ENCODE measurements around the gene ANXA11. TPM values are rescaled to one million over a fixed set of nuclear protein-coding genes. Genes with fewer than 3 reads are reported as not detected.

The ANXA11 gene
- total and polyA plus RNA-seq, 9 of the 15 experiments (the other 6 are each of a cell fraction or from before 2014, with no cell fraction given): 43.6 to 212 (median 109) TPM

GRCh38 chr10:80150172-80150571 lies 55.2 kb downstream of the ANXA11 start:
- no peak overlapping the region for H2AFZ ChIP-seq (ENCODE audit: low read depth, low read length)
- H3K27ac ChIP-seq (ENCODE audit: extremely low read depth, low read depth, low read length): no peak overlapping the region
- TSS peak; percentile 15 for BruUV-seq (replicated peaks)
- H3K4me3 ChIP-seq: no peak overlapping the region
- ChIA-PET CTCF (ENCODE audit: low intra/inter-chr PET ratio) (no interaction called here), POLR2A (interaction anchor here (1.2 to 1.6 kb wide), 2 partner anchors 30 to 53 kb away, joined by 3 to 6 read pairs; no protein-coding TSS in a partner anchor)
- WGBS (ENCODE audit: insufficient coverage, low coverage, missing lambda C conversion rate): 50% methylated on average over 2 of the region's 2 CpGs
- no peaks in the 10 kb centered on the region for H3K4me1 ChIP-seq (replicated peaks in 1 of 2; ENCODE audit: control insufficient read depth in 2 of 2, insufficient read depth in 2 of 2, low read length in 2 of 2)
- 0 out of 2 replicates have a peak, but pooled peaks cover 4% of the 10 kb centered on the region for H3K9me3 ChIP-seq (replicated peaks; ENCODE audit: control insufficient read depth, insufficient read depth, low read depth, low read length)
- in situ Hi-C loops (cut with MboI): loop anchor here (5.0 kb wide), 1 partner anchor 62 kb away; no protein-coding TSS in a partner anchor
- no peaks in the 10 kb centered on the region for H4K20me1 ChIP-seq (replicated peaks; ENCODE audit: control insufficient read depth, insufficient read depth, low read length)
- no peaks in the 10 kb centered on the region for H3K79me2 ChIP-seq (ENCODE audit: control insufficient read depth, insufficient read depth, low read length)
- ATAC-seq (no peak), DNase-seq (ENCODE audit: extremely low read depth in 1 of 4, low spot score in 3 of 4) (no peak), FAIRE-seq (no peak)
- peaks cover 34% of the 10 kb centered on the region; the same call in 2 of the 3 replicates for H3K36me3 ChIP-seq (ENCODE audit: control insufficient read depth, insufficient read depth, low read length)
- no peaks in the 10 kb centered on the region for H3K9me1 ChIP-seq (ENCODE audit: control insufficient read depth, insufficient read depth, low read length)
- TF ChIP-seq ERF (CRISPR knock-in tag; IDR thresholded peaks at IDR 0.05): 0 out of 2 replicates have a peak, but pooled peaks have one; percentile 29
- TF ChIP-seq ZNF316 (IDR thresholded peaks at IDR 0.05): no peak
- TF ChIP-seq LARP7 (IDR thresholded peaks at IDR 0.05): no peak
- no peak for TF ChIP-seq ZNF561 (CRISPR knock-in tag; conservative IDR thresholded peaks at IDR 0.05)
- TF ChIP-seq MGA (IDR thresholded peaks at IDR 0.05): 0 out of 2 replicates have a peak, but pooled peaks have one; percentile 31
- TF ChIP-seq BACH1 (tag; IDR thresholded peaks at IDR 0.05): no peak
- no peak for TF ChIP-seq SP1 (CRISPR knock-in tag; IDR thresholded peaks at IDR 0.05)
- no peak overlapping the region for H3K9ac ChIP-seq (ENCODE audit: insufficient read depth in 1 of 2, low read depth in 2 of 2, low read length in 2 of 2)
- no peak overlapping the region for H3K4me2 ChIP-seq (ENCODE audit: insufficient read depth, low read length)
- no peaks in the 10 kb centered on the region for H3K27me3 ChIP-seq (ENCODE audit: control insufficient read depth in 2 of 2, insufficient read depth in 2 of 2, low read length in 2 of 2)
- intact Hi-C loops (cut with micrococcal nuclease): no loop called here

Data from K562 (cell line).